GM10266 (cell line): ENCODE data around the gene RIPK3.

Source experiments
- DNase-seq: peaks from one replicate; pipeline ENCODE4 v3.0.0; 2012; ENCODE audit errors: extremely low spot score
- TF ChIP-seq, protein P1 (sequence below): IDR thresholded peaks from 2 replicates; pipeline ENCODE4 v1.5.1; 2012; ENCODE audit warnings: mild to moderate bottlenecking, low read depth; ENCODE audit not compliant: control insufficient read depth, insufficient read depth; ENCODE audit errors: missing control alignments

RIPK3 gene

DNA sequence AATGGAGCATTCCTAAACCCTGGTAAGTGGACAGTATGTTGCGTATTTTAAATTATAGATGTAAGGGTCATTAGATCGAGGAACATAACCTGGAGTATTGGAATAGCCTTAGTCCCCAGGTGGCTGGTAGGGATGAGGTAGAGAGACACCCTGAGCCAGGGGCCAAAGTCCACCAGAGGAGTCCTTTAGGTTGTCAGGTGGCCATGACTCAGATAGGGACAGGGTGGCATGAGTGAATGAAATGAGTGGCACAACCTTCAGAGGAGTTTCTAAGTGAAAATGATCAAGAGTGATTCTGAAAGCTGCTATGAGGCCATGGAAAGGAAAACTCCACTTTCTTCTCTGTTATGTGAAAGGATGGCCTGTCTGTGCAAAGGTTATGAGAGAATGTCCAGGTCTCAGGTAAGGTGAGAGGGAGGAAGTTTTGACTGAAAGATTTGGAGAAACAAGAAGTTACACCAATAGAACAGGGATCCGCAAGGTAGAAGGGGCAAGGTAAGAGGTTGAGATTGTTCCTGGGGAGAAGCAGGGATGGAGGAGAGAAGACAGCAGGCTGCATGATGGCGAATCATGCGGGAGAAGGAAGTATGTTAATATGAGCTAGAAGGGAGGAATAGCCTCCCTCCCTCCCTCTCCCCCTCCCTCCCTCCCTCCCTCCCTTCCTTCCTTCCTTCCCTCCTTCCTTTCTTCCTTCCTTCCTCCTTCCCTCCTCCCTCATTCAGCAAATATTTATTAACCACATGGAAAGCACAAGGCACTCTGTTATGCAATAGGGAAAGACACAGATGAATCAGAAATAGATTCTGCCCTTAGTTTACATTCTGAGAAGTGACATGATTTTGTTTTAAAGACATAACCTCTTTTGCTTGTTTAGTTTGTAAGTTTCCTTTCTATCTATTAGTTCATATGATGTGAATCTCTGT, 14.0 kb upstream of the RIPK3 start:
- DNase-seq: no peak
- TF ChIP-seq, protein P1, sequence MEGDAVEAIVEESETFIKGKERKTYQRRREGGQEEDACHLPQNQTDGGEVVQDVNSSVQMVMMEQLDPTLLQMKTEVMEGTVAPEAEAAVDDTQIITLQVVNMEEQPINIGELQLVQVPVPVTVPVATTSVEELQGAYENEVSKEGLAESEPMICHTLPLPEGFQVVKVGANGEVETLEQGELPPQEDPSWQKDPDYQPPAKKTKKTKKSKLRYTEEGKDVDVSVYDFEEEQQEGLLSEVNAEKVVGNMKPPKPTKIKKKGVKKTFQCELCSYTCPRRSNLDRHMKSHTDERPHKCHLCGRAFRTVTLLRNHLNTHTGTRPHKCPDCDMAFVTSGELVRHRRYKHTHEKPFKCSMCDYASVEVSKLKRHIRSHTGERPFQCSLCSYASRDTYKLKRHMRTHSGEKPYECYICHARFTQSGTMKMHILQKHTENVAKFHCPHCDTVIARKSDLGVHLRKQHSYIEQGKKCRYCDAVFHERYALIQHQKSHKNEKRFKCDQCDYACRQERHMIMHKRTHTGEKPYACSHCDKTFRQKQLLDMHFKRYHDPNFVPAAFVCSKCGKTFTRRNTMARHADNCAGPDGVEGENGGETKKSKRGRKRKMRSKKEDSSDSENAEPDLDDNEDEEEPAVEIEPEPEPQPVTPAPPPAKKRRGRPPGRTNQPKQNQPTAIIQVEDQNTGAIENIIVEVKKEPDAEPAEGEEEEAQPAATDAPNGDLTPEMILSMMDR: no peak

GRCh38 chr14:24351517-24351916, 11.7 kb upstream of the RIPK3 start:
- TF ChIP-seq, protein P1: no peak
- DNase-seq: no peak

GRCh38 chr14:24349742-24350141, 10.0 kb upstream of the RIPK3 start:
- TF ChIP-seq, protein P1: no peak
- no peak for DNase-seq

GRCh38 chr14:24348186-24348585, 8.4 kb upstream of the RIPK3 start:
- no peak for DNase-seq

GRCh38 chr14:24347134-24347533, 7.3 kb upstream of the RIPK3 start:
- DNase-seq: no peak
- TF ChIP-seq, protein P1: no peak

More at GRCh38 chr14:24348186-24348585, 8.4 kb upstream of the RIPK3 start:
- TF ChIP-seq, protein P1: no peak

GRCh38 chr14:24343795-24344660, 4.2 kb upstream of the RIPK3 start:
- TF ChIP-seq, protein P1: no peak
- no peak for DNase-seq
